Fibroblast of lung (primary cell): ENCODE measurements around the gene MAN1A2.

Experiments
- EZH2 ChIP-seq: IDR thresholded peaks from 2 replicates; pipeline ENCODE4 v1.5.1; 2012; ENCODE audit warnings: low read length, control low read depth, mild to moderate bottlenecking; ENCODE audit errors: missing control alignments
- TF ChIP-seq, protein P1 (sequence below), 2 donors: IDR thresholded peaks in 1 of 2; conservative IDR thresholded peaks in 1 of 2; 1 replicate in 1 of 2; 2 replicates in 1 of 2; pipeline ENCODE4 v1.5.1; 2011 to 2012; ENCODE audit warnings: low read length in 2 of 2, control low read depth in 1 of 2, inconsistent platforms in 1 of 2, low read depth in 1 of 2, mild to moderate bottlenecking in 1 of 2

- TF ChIP-seq, protein P1, sequence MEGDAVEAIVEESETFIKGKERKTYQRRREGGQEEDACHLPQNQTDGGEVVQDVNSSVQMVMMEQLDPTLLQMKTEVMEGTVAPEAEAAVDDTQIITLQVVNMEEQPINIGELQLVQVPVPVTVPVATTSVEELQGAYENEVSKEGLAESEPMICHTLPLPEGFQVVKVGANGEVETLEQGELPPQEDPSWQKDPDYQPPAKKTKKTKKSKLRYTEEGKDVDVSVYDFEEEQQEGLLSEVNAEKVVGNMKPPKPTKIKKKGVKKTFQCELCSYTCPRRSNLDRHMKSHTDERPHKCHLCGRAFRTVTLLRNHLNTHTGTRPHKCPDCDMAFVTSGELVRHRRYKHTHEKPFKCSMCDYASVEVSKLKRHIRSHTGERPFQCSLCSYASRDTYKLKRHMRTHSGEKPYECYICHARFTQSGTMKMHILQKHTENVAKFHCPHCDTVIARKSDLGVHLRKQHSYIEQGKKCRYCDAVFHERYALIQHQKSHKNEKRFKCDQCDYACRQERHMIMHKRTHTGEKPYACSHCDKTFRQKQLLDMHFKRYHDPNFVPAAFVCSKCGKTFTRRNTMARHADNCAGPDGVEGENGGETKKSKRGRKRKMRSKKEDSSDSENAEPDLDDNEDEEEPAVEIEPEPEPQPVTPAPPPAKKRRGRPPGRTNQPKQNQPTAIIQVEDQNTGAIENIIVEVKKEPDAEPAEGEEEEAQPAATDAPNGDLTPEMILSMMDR (conservative IDR thresholded peaks at IDR 0.05 in 1 of 2, IDR thresholded peaks at IDR 0.05 in 1 of 2; ENCODE audit: low read depth in 1 of 2, low read length in 2 of 2), result peak in 1 of 2 donors; percentile 55
- no peak for TF ChIP-seq EZH2
These were observed 145.6 kb downstream of the MAN1A2 start for GRCh38 chr1:117512728-117513321.
